GM19099 (cell line): ENCODE results near the gene SLC37A2.

ENCODE experiments used
- POLR2A ChIP-seq: IDR thresholded peaks from 3 replicates; pipeline ENCODE4 v1.6.1; 2011; ENCODE audit warnings: low read depth; ENCODE audit not compliant: insufficient read length; ENCODE audit errors: extremely low read depth

SLC37A2 gene

GRCh38 chr11:125123194-125123946, 60.3 kb downstream of the SLC37A2 start:
- TF ChIP-seq POLR2A = no peak

GRCh38 chr11:125123947-125124617, 61.0 kb downstream of the SLC37A2 start:
- no peak for TF ChIP-seq POLR2A

- no peak for TF ChIP-seq POLR2A
These were observed 61.5 kb downstream of the SLC37A2 start for GRCh38 chr11:125124618-125124992.

- no peak for TF ChIP-seq POLR2A
These were observed 65.3 kb downstream of the SLC37A2 start for GRCh38 chr11:125128450-125128849.

- no peak for TF ChIP-seq POLR2A
These were observed 66.3 kb downstream of the SLC37A2 start for GRCh38 chr11:125129316-125129993.

- TF ChIP-seq POLR2A = no peak
These were observed 69.0 kb downstream of the SLC37A2 start for GRCh38 chr11:125132071-125132470.

GRCh38 chr11:125132596-125132995, 69.5 kb downstream of the SLC37A2 start:
- no peak for TF ChIP-seq POLR2A

GRCh38 chr11:125136001-125136400, 72.9 kb downstream of the SLC37A2 start:
- no peak for TF ChIP-seq POLR2A

GRCh38 chr11:125138966-125139365, 75.9 kb downstream of the SLC37A2 start:
- no peak for TF ChIP-seq POLR2A

GRCh38 chr11:125139778-125140177, 76.7 kb downstream of the SLC37A2 start:
- TF ChIP-seq POLR2A = no peak
